B cell (primary cell): Measurements from ENCODE around the gene DLK2. TPM values are rescaled to one million over a fixed set of nuclear protein-coding genes. Genes with fewer than 3 reads are reported as not detected.

Experiments used
- ATAC-seq: fragments of 200-7000 bp; cut with Tn5 transposase; one replicate; pipeline ENCODE4 v1.10.0; 2021; ENCODE audit warnings: low read depth, mild to moderate bottlenecking, moderate number of reproducible peaks, moderate library complexity
- CTCF ChIA-PET: fragments of 350-600 bp; sonication (Branson Sonifier 250); formaldehyde crosslinking; loops from one replicate; lab custom pipeline; 2021; ENCODE audit warnings: antibody characterized with exemption, inconsistent platforms; lab: Charles Lee
- POLR2A ChIA-PET: fragments of 350-600 bp; sonication (Branson Sonifier 250); formaldehyde crosslinking; loops from one replicate; lab custom pipeline; 2021; ENCODE audit warnings: antibody characterized with exemption; lab: Charles Lee
- DNase-seq: peaks from one replicate; pipeline ENCODE4 v3.0.0; 2013
- H2AFZ ChIP-seq: 2 replicates; pipeline ENCODE4 v1.6.1; 2012; ENCODE audit warnings: mild to moderate bottlenecking, low read depth, low read length; ENCODE audit not compliant: insufficient read depth, poor library complexity, severe bottlenecking
- H3K27ac ChIP-seq, 2 donors: 1 replicate in 1 of 2; 2 replicates in 1 of 2; pipeline ENCODE4 v1.5.1; 2012 to 2013; ENCODE audit warnings: low read length in 2 of 2, mild to moderate bottlenecking in 2 of 2, moderate library complexity in 1 of 2
- H3K27me3 ChIP-seq, 4 experiments: fragments of 200-600 bp in 1 of 4; sonication (generic) in 1 of 4; replicated peaks in 1 of 4; 1 replicate in 2 of 4; 2 replicates in 2 of 4; pipeline versions ENCODE4 v1.6.1 to v1.7.0; 2013 to 2016; ENCODE audit warnings: low read length in 3 of 4, mild to moderate bottlenecking in 2 of 4, mixed read lengths in 1 of 4, moderate library complexity in 1 of 4; ENCODE audit not compliant: insufficient read depth in 4 of 4, control insufficient read depth in 3 of 4; ENCODE audit errors: control extremely low read depth in 1 of 4
- H3K36me3 ChIP-seq, 2 experiments: replicated peaks in 1 of 2; 1 replicate in 1 of 2; 2 replicates in 1 of 2; pipeline versions ENCODE4 v1.6.1 to v1.7.1; 2013; ENCODE audit warnings: low read length in 1 of 2; ENCODE audit not compliant: insufficient read depth in 2 of 2, control insufficient read depth in 1 of 2; ENCODE audit errors: control extremely low read depth in 1 of 2, extremely low read depth in 1 of 2
- H3K4me1 ChIP-seq, 2 donors: fragments of 200-600 bp in 1 of 2; sonication (generic) in 1 of 2; 1 replicate in 1 of 2; 2 replicates in 1 of 2; pipeline versions ENCODE4 v1.5.1 to v1.6.1; 2013 to 2017; ENCODE audit warnings: low read length in 2 of 2; ENCODE audit not compliant: control insufficient read depth in 2 of 2, insufficient read depth in 2 of 2
- H3K4me2 ChIP-seq: replicated peaks from 2 replicates; pipeline ENCODE3; 2012; ENCODE audit warnings: mild to moderate bottlenecking, low read depth, low read length; ENCODE audit not compliant: poor library complexity, severe bottlenecking
- H3K4me3 ChIP-seq, 5 experiments: fragments of 200-600 bp in 1 of 5; sonication (generic) in 1 of 5; 1 replicate in 3 of 5; 2 replicates in 2 of 5; pipeline versions ENCODE4 v1.5.1 to v1.7.0; 2011 to 2016; ENCODE audit warnings: low read length in 4 of 5, mild to moderate bottlenecking in 4 of 5, low read depth in 2 of 5, control low read depth in 1 of 5, moderate library complexity in 1 of 5; ENCODE audit not compliant: insufficient read depth in 1 of 5; ENCODE audit errors: control extremely low read depth in 1 of 5, extremely low read depth in 1 of 5
- H3K79me2 ChIP-seq: fragments of 200-600 bp; sonication (generic); one replicate; pipeline ENCODE4 v1.6.0; 2016; ENCODE audit warnings: low read length; ENCODE audit not compliant: control insufficient read depth, insufficient read depth
- H3K9ac ChIP-seq: fragments of 200-600 bp; sonication (generic); 2 replicates; pipeline ENCODE4 v1.6.1; 2017; ENCODE audit warnings: mild to moderate bottlenecking, low read length, moderate library complexity
- H3K9me3 ChIP-seq, 3 donors: one replicate each; pipeline versions ENCODE4 v1.6.1 to v1.7.1; 2013; ENCODE audit warnings: low read length in 2 of 3; ENCODE audit not compliant: control insufficient read depth in 2 of 3, insufficient read depth in 1 of 3; ENCODE audit errors: control extremely low read depth in 1 of 3
- H4K20me1 ChIP-seq: 2 replicates; pipeline ENCODE4 v1.6.0; 2012; ENCODE audit warnings: mild to moderate bottlenecking, low read length; ENCODE audit not compliant: insufficient read depth, control insufficient read depth, poor library complexity, severe bottlenecking
- H3K27ac Mint-ChIP-seq: one replicate; pipeline ENCODE4 v1.8.0; 2021; ENCODE audit warnings: mixed read lengths
- H3K27me3 Mint-ChIP-seq: one replicate; pipeline ENCODE4 v1.8.0; 2021; ENCODE audit warnings: mixed read lengths
- H3K4me1 Mint-ChIP-seq: one replicate; pipeline ENCODE4 v1.8.0; 2021; ENCODE audit warnings: mixed read lengths
- H3K4me3 Mint-ChIP-seq: one replicate; pipeline ENCODE4 v1.8.0; 2021; ENCODE audit warnings: mixed read lengths
- H3K9me3 Mint-ChIP-seq: one replicate; pipeline ENCODE4 v1.8.0; 2022; ENCODE audit warnings: mixed read lengths; ENCODE audit not compliant: insufficient read depth
- CTCF ChIP-seq: fragments of 200-600 bp; IDR thresholded peaks from one replicate; pipeline ENCODE4 v1.8.0; 2022; ENCODE audit warnings: antibody characterized with exemption, mild to moderate bottlenecking
- EZH2 ChIP-seq: IDR thresholded peaks from 2 replicates; pipeline ENCODE4 v1.6.1; 2012; ENCODE audit warnings: borderline replicate concordance, low read depth, mild to moderate bottlenecking, moderate library complexity, low read length; ENCODE audit not compliant: insufficient read depth, poor library complexity, severe bottlenecking
- WGBS: methylation state at CpG from one replicate; pipeline ENCODE4 v1.1.5; 2013; ENCODE audit warnings: missing lambda C conversion rate; ENCODE audit not compliant: insufficient coverage; 5-methylcytosine and 5-hydroxymethylcytosine counted together
- intact Hi-C: fragments of 100-400 bp; cut with micrococcal nuclease; formaldehyde crosslinking; loops from one replicate; pipeline ENCODE4 v1.10.0; 2022
- polyA plus RNA-seq: library from polyadenylated mRNA; depleted of rRNA; stranded (reverse); fragments of >200 nt; gene quantifications from 2 replicates; pipeline ENCODE4 v1.2.3, GENCODE V29; 2012
- total RNA-seq, 2 donors: library from RNA; stranded (reverse); fragments of 120-200 nt in 1 of 2; gene quantifications; 1 replicate in 1 of 2; 2 replicates in 1 of 2; pipeline versions ENCODE4 v1.2.3 to v1.2.4, GENCODE V29; 2013 to 2022

Gene DLK2
- total and polyA plus RNA-seq, 2 donors (not counting 1 experiment from before 2014, with no cell fraction given) = 0.34 TPM; not detected in 1

- Mint-ChIP-seq H3K27me3 (no peaks in the 10 kb centered on the region), H3K4me1 (no peaks in the 10 kb centered on the region), H3K27ac (no peak overlapping the region), H3K4me3 (no peak overlapping the region), H3K9me3 (no peaks in the 10 kb centered on the region)
- DNase-seq (no peak), ATAC-seq (no peak)
- POLR2A ChIA-PET = no interaction called here
- no peaks in the 10 kb centered on the region for H3K9me3 ChIP-seq
- no peaks in the 10 kb centered on the region for H4K20me1 ChIP-seq
- no peak overlapping the region for H3K4me2 ChIP-seq
- peaks cover 0 to 57% of the 10 kb centered on the region in 2 experiments for H3K36me3 ChIP-seq
- H3K4me3 ChIP-seq = no peak overlapping the region
- H3K4me1 ChIP-seq = no peaks in the 10 kb centered on the region
- no peak overlapping the region for H2AFZ ChIP-seq
- H3K27me3 ChIP-seq = no peaks in the 10 kb centered on the region
- H3K27ac ChIP-seq = no peak overlapping the region
- CTCF ChIA-PET = interaction anchor here (0.9 to 1.0 kb wide), 2 partner anchors 51 to 59 kb away, joined by 3 read pairs; no protein-coding TSS in a partner anchor
- WGBS = 100% methylated on average over 3 of the region's 4 CpGs
- intact Hi-C loops = no loop called here
- TF ChIP-seq EZH2 = no peak
- TF ChIP-seq CTCF = no peak
- no peaks in the 10 kb centered on the region for H3K79me2 ChIP-seq
- no peak overlapping the region for H3K9ac ChIP-seq
Observed at GRCh38 chr6:43448916-43449315, 6.4 kb downstream of the DLK2 start.

GRCh38 chr6:43447604-43448003, 7.7 kb downstream of the DLK2 start:
- peaks cover 0 to 66% of the 10 kb centered on the region in 2 experiments for H3K36me3 ChIP-seq
- H3K27me3 Mint-ChIP-seq = no peaks in the 10 kb centered on the region
- POLR2A ChIA-PET = no interaction called here
- H3K4me3 Mint-ChIP-seq = no peak overlapping the region
- no peaks in the 10 kb centered on the region for H3K9me3 ChIP-seq
- no peak overlapping the region for H3K4me3 ChIP-seq
- 98% methylated on average over 15 of the region's 16 CpGs for WGBS
- no peaks in the 10 kb centered on the region for H3K27me3 ChIP-seq
- H3K4me1 ChIP-seq = no peaks in the 10 kb centered on the region
- ATAC-seq = no peak
- no peaks in the 10 kb centered on the region for H3K4me1 Mint-ChIP-seq
- no peaks in the 10 kb centered on the region for H3K79me2 ChIP-seq
- no peak for DNase-seq
- no peak overlapping the region for H3K27ac Mint-ChIP-seq
- H3K9ac ChIP-seq = no peak overlapping the region
- H4K20me1 ChIP-seq = no peaks in the 10 kb centered on the region
- intact Hi-C loops = no loop called here
- H3K9me3 Mint-ChIP-seq = no peaks in the 10 kb centered on the region
- no peak overlapping the region for H3K4me2 ChIP-seq
- no peak for TF ChIP-seq CTCF
- no peak for TF ChIP-seq EZH2
- no peak overlapping the region for H3K27ac ChIP-seq
- no peak overlapping the region for H2AFZ ChIP-seq
- CTCF ChIA-PET = interaction anchor here (1.0 kb wide), 1 partner anchor 50 kb away, joined by 3 read pairs; no protein-coding TSS in a partner anchor
